Measurements from ENCODE around the gene DUSP16. TPM values are rescaled to one million over a fixed set of nuclear protein-coding genes. Genes with fewer than 3 reads are reported as not detected.

Gene DUSP16
- total RNA-seq, 4 donors from 2014 or later, result 20.5 to 46.0 (median 35.5) TPM

- no peaks in the 10 kb centered on the region for H3K4me1 ChIP-seq
- no peak overlapping the region for H3K27ac ChIP-seq
- DNase-seq, result no peak
- H3K27me3 ChIP-seq, result no peaks in the 10 kb centered on the region
- no peaks in the 10 kb centered on the region for H3K36me3 ChIP-seq
- TF ChIP-seq CTCF (IDR thresholded peaks at IDR 0.05), result no peak
- no peak for TF ChIP-seq POLR2A (IDR thresholded peaks at IDR 0.05)
- intact Hi-C loops (cut with DNase I; ENCODE audit: low total_unique reads), result no loop called here
- H3K4me3 ChIP-seq, result no peak overlapping the region
- H3K9me3 ChIP-seq, result no peaks in the 10 kb centered on the region
Measured at GRCh38 chr12:12520273-12520672, 42.4 kb downstream of the DUSP16 start.

- no peak for TF ChIP-seq CTCF (IDR thresholded peaks at IDR 0.05)
- TF ChIP-seq POLR2A (IDR thresholded peaks at IDR 0.05), result no peak
- H3K9me3 ChIP-seq, result no peaks in the 10 kb centered on the region
- H3K4me1 ChIP-seq, result no peaks in the 10 kb centered on the region
- H3K27me3 ChIP-seq, result no peaks in the 10 kb centered on the region
- H3K4me3 ChIP-seq, result no peak overlapping the region
- no peaks in the 10 kb centered on the region for H3K36me3 ChIP-seq
- intact Hi-C loops (cut with DNase I; ENCODE audit: low total_unique reads), result no loop called here
- H3K27ac ChIP-seq, result no peak overlapping the region
- DNase-seq, result no peak
Measured at GRCh38 chr12:12519354-12519998, 43.2 kb downstream of the DUSP16 start.

- DNase-seq, result no peak
- Histone ChIP-seq H3K36me3 (no peaks in the 10 kb centered on the region), H3K27me3 (no peaks in the 10 kb centered on the region), H3K4me1 (no peaks in the 10 kb centered on the region), H3K9me3 (no peaks in the 10 kb centered on the region), H3K4me3 (no peak overlapping the region), H3K27ac (no peak overlapping the region)
- intact Hi-C loops (cut with DNase I; ENCODE audit: low total_unique reads), result no loop called here
- no peak for TF ChIP-seq CTCF (IDR thresholded peaks at IDR 0.05)
- TF ChIP-seq POLR2A (IDR thresholded peaks at IDR 0.05), result no peak
Measured at GRCh38 chr12:12518919-12519318, 43.7 kb downstream of the DUSP16 start.

DNA sequence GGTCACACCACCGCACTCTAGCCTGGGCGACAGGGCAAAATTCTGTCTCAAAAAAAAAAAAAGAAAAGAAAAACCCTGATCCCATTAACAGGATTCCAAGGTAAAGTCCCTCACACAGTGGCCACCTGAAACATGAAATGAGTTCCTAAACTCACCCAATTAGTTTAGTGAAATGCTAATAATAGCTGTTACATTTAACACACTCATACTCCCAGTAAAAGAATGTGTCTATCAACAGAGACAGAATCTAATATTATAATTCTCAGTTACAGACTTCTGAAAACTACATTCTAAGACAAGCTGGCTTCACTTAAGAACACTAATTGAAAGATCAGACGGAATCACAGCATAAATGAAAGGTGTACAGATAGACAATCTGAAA lies 44.2 kb downstream of the DUSP16 start:
- DNase-seq, result no peak
- intact Hi-C loops (cut with DNase I; ENCODE audit: low total_unique reads), result no loop called here
- no peaks in the 10 kb centered on the region for H3K4me1 ChIP-seq
- H3K4me3 ChIP-seq, result no peak overlapping the region
- H3K9me3 ChIP-seq, result no peaks in the 10 kb centered on the region
- no peaks in the 10 kb centered on the region for H3K36me3 ChIP-seq
- TF ChIP-seq CTCF (IDR thresholded peaks at IDR 0.05), result no peak
- TF ChIP-seq POLR2A (IDR thresholded peaks at IDR 0.05), result no peak
- no peak overlapping the region for H3K27ac ChIP-seq
- no peaks in the 10 kb centered on the region for H3K27me3 ChIP-seq

- Histone ChIP-seq H3K4me1 (no peaks in the 10 kb centered on the region), H3K36me3 (no peaks in the 10 kb centered on the region), H3K27ac (no peak overlapping the region), H3K27me3 (no peaks in the 10 kb centered on the region), H3K4me3 (no peak overlapping the region), H3K9me3 (no peaks in the 10 kb centered on the region)
- no peak for DNase-seq
- TF ChIP-seq POLR2A (IDR thresholded peaks at IDR 0.05) (no peak), CTCF (IDR thresholded peaks at IDR 0.05) (no peak)
- intact Hi-C loops (cut with DNase I; ENCODE audit: low total_unique reads), result no loop called here
Measured at GRCh38 chr12:12513416-12514006, 49.2 kb downstream of the DUSP16 start.
